Measurements from ENCODE around the gene COBL. TPM values are rescaled to one million over a fixed set of nuclear protein-coding genes. Genes with fewer than 3 reads are reported as not detected.
A peak's percentile ranks its signal among the peaks of the same experiment; 100 is the strongest.

Gene COBL
- total RNA-seq, 1 experiment from 2014 or later, result 49.9 TPM

GRCh38 chr7:51307651-51308210, 8.9 kb downstream of the COBL start:
- H3K27ac Mint-ChIP-seq (ENCODE audit: unreplicated experiment), result no peak overlapping the region
- CTCF ChIA-PET, result no interaction called here
- BruUV-seq (replicated peaks), result no TSS peak
- DNase-seq, result no peak
- no peaks in the 10 kb centered on the region for H3K36me3 Mint-ChIP-seq (ENCODE audit: insufficient read depth, unreplicated experiment)
- no peaks in the 10 kb centered on the region for H3K27me3 Mint-ChIP-seq (ENCODE audit: unreplicated experiment)
- H3K9me3 Mint-ChIP-seq (ENCODE audit: low read depth, unreplicated experiment), result no peaks in the 10 kb centered on the region
- H3K4me1 Mint-ChIP-seq (ENCODE audit: low read depth, unreplicated experiment), result peaks cover 20% of the 10 kb centered on the region
- intact Hi-C loops (cut with micrococcal nuclease; ENCODE audit: unreplicated experiment), result no loop called here
- TF ChIP-seq CTCF (IDR thresholded peaks at IDR 0.05; ENCODE audit: unreplicated experiment), result no peak
- H3K4me3 Mint-ChIP-seq (ENCODE audit: low read depth, unreplicated experiment), result no peak overlapping the region

GRCh38 chr7:51306761-51307160, 9.8 kb downstream of the COBL start:
- no peak for DNase-seq
- no peak overlapping the region for H3K4me3 Mint-ChIP-seq (ENCODE audit: low read depth, unreplicated experiment)
- H3K9me3 Mint-ChIP-seq (ENCODE audit: low read depth, unreplicated experiment), result no peaks in the 10 kb centered on the region
- no peak overlapping the region for H3K27ac Mint-ChIP-seq (ENCODE audit: unreplicated experiment)
- CTCF ChIA-PET, result no interaction called here
- no peak for TF ChIP-seq CTCF (IDR thresholded peaks at IDR 0.05; ENCODE audit: unreplicated experiment)
- intact Hi-C loops (cut with micrococcal nuclease; ENCODE audit: unreplicated experiment), result no loop called here
- no peaks in the 10 kb centered on the region for H3K36me3 Mint-ChIP-seq (ENCODE audit: insufficient read depth, unreplicated experiment)
- H3K4me1 Mint-ChIP-seq (ENCODE audit: low read depth, unreplicated experiment), result peaks cover 22% of the 10 kb centered on the region
- BruUV-seq (replicated peaks), result no TSS peak
- H3K27me3 Mint-ChIP-seq (ENCODE audit: unreplicated experiment), result no peaks in the 10 kb centered on the region

DNA sequence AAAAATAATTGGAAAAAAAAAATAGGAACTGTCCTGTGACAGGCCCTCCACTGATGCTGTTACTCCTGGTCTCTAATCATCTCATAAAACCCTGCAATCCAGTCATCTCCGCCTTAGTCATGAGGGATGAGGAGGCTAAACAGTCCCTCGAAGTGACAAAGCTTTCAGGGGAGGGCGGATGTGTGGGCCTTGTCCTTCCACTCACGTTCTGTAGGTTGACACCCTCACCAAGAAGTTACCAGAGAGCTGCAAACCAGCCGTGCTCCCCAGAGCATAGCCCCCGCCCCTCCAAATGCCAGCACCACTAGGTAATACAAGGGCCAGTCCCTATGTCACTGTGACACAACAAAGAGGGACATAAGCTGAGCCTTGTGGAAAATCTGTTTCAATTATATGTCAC, 11.9 kb downstream of the COBL start:
- no TSS peak for BruUV-seq (replicated peaks)
- no peak overlapping the region for H3K27ac Mint-ChIP-seq (ENCODE audit: unreplicated experiment)
- intact Hi-C loops (cut with micrococcal nuclease; ENCODE audit: unreplicated experiment), result loop anchor here (5.0 kb wide), 1 partner anchor 38 kb away; no protein-coding TSS in a partner anchor
- CTCF ChIA-PET, result interaction anchor here (0.6 kb wide), 1 partner anchor 8 kb away, joined by 4 read pairs; no protein-coding TSS in a partner anchor
- no peak for TF ChIP-seq CTCF (IDR thresholded peaks at IDR 0.05; ENCODE audit: unreplicated experiment)
- H3K4me3 Mint-ChIP-seq (ENCODE audit: low read depth, unreplicated experiment), result no peak overlapping the region
- no peak for DNase-seq
- H3K9me3 Mint-ChIP-seq (ENCODE audit: low read depth, unreplicated experiment), result no peaks in the 10 kb centered on the region
- H3K36me3 Mint-ChIP-seq (ENCODE audit: insufficient read depth, unreplicated experiment), result no peaks in the 10 kb centered on the region
- peaks cover 22% of the 10 kb centered on the region for H3K4me1 Mint-ChIP-seq (ENCODE audit: low read depth, unreplicated experiment)
- H3K27me3 Mint-ChIP-seq (ENCODE audit: unreplicated experiment), result no peaks in the 10 kb centered on the region

- H3K4me3 Mint-ChIP-seq (ENCODE audit: low read depth, unreplicated experiment), result peak overlapping the region; percentile 20
- CTCF ChIA-PET, result interaction anchor here (0.7 to 1.9 kb wide), 9 partner anchors 10 to 142 kb away, joined by 3 to 12 read pairs (median 5); no protein-coding TSS in a partner anchor
- peak; percentile 64 for DNase-seq
- H3K27ac Mint-ChIP-seq (ENCODE audit: unreplicated experiment), result peak overlapping the region; percentile 38
- no peaks in the 10 kb centered on the region for H3K9me3 Mint-ChIP-seq (ENCODE audit: low read depth, unreplicated experiment)
- peaks cover 22% of the 10 kb centered on the region for H3K4me1 Mint-ChIP-seq (ENCODE audit: low read depth, unreplicated experiment)
- no TSS peak for BruUV-seq (replicated peaks)
- no peak for TF ChIP-seq CTCF (IDR thresholded peaks at IDR 0.05; ENCODE audit: unreplicated experiment)
- intact Hi-C loops (cut with micrococcal nuclease; ENCODE audit: unreplicated experiment), result loop anchor here (1.0 to 5.0 kb wide), 3 partner anchors 12 to 78 kb away; no protein-coding TSS in a partner anchor
- H3K27me3 Mint-ChIP-seq (ENCODE audit: unreplicated experiment), result no peaks in the 10 kb centered on the region
- no peaks in the 10 kb centered on the region for H3K36me3 Mint-ChIP-seq (ENCODE audit: insufficient read depth, unreplicated experiment)
Observed at GRCh38 chr7:51303142-51303525, 13.5 kb downstream of the COBL start.

All from Calu3 (cell line).